GM21515 (cell line): ENCODE measurements around the gene GSC2.

ENCODE experiments used
- ATAC-seq: cut with Tn5 transposase; IDR thresholded peaks from one replicate; pipeline ENCODE4 v1.9.1; 2021; ENCODE audit not compliant: unreplicated experiment

The GSC2 gene

GRCh38 chr22:19134176-19134831 lies 15.8 kb downstream of the GSC2 start:
- ATAC-seq, result no peak

- no peak for ATAC-seq
These were observed 16.5 kb downstream of the GSC2 start for GRCh38 chr22:19133561-19133960.

GRCh38 chr22:19132693-19133400 lies 17.2 kb downstream of the GSC2 start:
- no peak for ATAC-seq

- ATAC-seq, result no peak
These were observed 17.9 kb downstream of the GSC2 start for GRCh38 chr22:19132153-19132552.

- no peak for ATAC-seq
These were observed 18.4 kb downstream of the GSC2 start for GRCh38 chr22:19131685-19132015.

- ATAC-seq, result no peak
These were observed 19.0 kb downstream of the GSC2 start, which contains the start of gene TSSK2 for GRCh38 chr22:19130959-19131684. TSSK2 (plus strand) TSS chr22:19131308; CDS start chr22:19131400, 92 bp downstream.

GRCh38 chr22:19129871-19130270 lies 20.2 kb downstream of the GSC2 start:
- no peak for ATAC-seq

- no peak for ATAC-seq
These were observed 21.0 kb downstream of the GSC2 start for GRCh38 chr22:19128946-19129727.

- no peak for ATAC-seq
These were observed 22.1 kb downstream of the GSC2 start for GRCh38 chr22:19128009-19128401.

- no peak for ATAC-seq
These were observed 22.6 kb downstream of the GSC2 start for GRCh38 chr22:19127329-19128008.

GRCh38 chr22:19126309-19127273 lies 23.5 kb downstream of the GSC2 start:
- no peak for ATAC-seq

GRCh38 chr22:19125474-19126308 lies 24.4 kb downstream of the GSC2 start:
- ATAC-seq, result no peak

- no peak for ATAC-seq
These were observed 25.1 kb downstream of the GSC2 start for GRCh38 chr22:19125011-19125410.

- no peak for ATAC-seq
These were observed 25.7 kb downstream of the GSC2 start for GRCh38 chr22:19124377-19124776.

GRCh38 chr22:19123936-19124335 lies 26.2 kb downstream of the GSC2 start:
- no peak for ATAC-seq

- ATAC-seq, result no peak
These were observed 27.2 kb downstream of the GSC2 start for GRCh38 chr22:19122752-19123492.

- peak; percentile 73 for ATAC-seq
These were observed 27.8 kb downstream of the GSC2 start, which contains the start of gene DGCR2 for GRCh38 chr22:19122143-19122751. DGCR2 (minus strand) TSS chr22:19122412; CDS start chr22:19122206, 206 bp downstream.
